Thyroid gland (tissue), 4 donors: ENCODE data around the gene MTMR4. TPM values are rescaled to one million over a fixed set of nuclear protein-coding genes. Genes with fewer than 3 reads are reported as not detected.
A peak's percentile ranks its signal among the peaks of the same experiment; 100 is the strongest.

ENCODE experiments used
- DNase-seq, 2 donors: peaks; one replicate each; pipeline ENCODE4 v3.0.0-alpha.2; 2019
- H3K27ac ChIP-seq, 3 donors: fragments of 200-600 bp; sonication (generic); 1 replicate in 2 of 3; 2 replicates in 1 of 3; pipeline ENCODE4 v1.5.1; 2016 to 2019; ENCODE audit warnings: mild to moderate bottlenecking in 1 of 3, moderate library complexity in 1 of 3
- H3K27me3 ChIP-seq: fragments of 200-600 bp; sonication (generic); one replicate; pipeline ENCODE4 v1.5.1; 2019
- H3K36me3 ChIP-seq, 2 donors: fragments of 200-600 bp; sonication (generic); one replicate each; pipeline ENCODE4 v1.5.1; 2016 to 2019
- H3K4me1 ChIP-seq, 2 donors: fragments of 200-600 bp; sonication (generic); one replicate each; pipeline ENCODE4 v1.5.1; 2017 to 2019
- H3K4me3 ChIP-seq, 3 donors: fragments of 200-600 bp; sonication (generic); replicated peaks in 1 of 3; 1 replicate in 2 of 3; 2 replicates in 1 of 3; pipeline ENCODE4 v1.5.1; 2016; ENCODE audit warnings: mild to moderate bottlenecking in 1 of 3
- H3K9me3 ChIP-seq: fragments of 200-600 bp; sonication (generic); one replicate; pipeline ENCODE4 v1.5.1; 2017
- POLR2A ChIP-seq, 2 donors: fragments of 450-650 bp; IDR thresholded peaks; one replicate each; pipeline ENCODE4 v1.6.1; 2017; ENCODE audit warnings: antibody characterized with exemption in 2 of 2, mild to moderate bottlenecking in 2 of 2, moderate library complexity in 1 of 2
- WGBS, 2 donors: methylation state at CpG; one replicate each; pipeline ENCODE4 v1.1.5; 2017; 5-methylcytosine and 5-hydroxymethylcytosine counted together
- intact Hi-C: fragments of 100-400 bp; cut with DNase I; formaldehyde crosslinking; loops from one replicate; pipeline ENCODE4 v1.15.1; 2023
- total RNA-seq, 4 donors: library from RNA; depleted of rRNA; stranded (reverse); fragments of >200 nt; gene quantifications; one replicate each; pipeline ENCODE4 v1.2.3, GENCODE V29; 2016
- TF ChIP-seq, protein P1 (sequence below), 6 experiments: fragments of 200-600 bp in 3 of 6; fragments of 450-650 bp in 3 of 6; sonication (generic) in 3 of 6; IDR thresholded peaks; one replicate each; pipeline ENCODE4 v1.5.1; 2016 to 2019; ENCODE audit warnings: antibody characterized with exemption in 6 of 6, mild to moderate bottlenecking in 2 of 6, inconsistent platforms in 1 of 6, moderate library complexity in 1 of 6

MTMR4 gene
- total RNA-seq, 4 donors from 2014 or later = 35.1 to 97.8 (median 65.2) TPM

DNA sequence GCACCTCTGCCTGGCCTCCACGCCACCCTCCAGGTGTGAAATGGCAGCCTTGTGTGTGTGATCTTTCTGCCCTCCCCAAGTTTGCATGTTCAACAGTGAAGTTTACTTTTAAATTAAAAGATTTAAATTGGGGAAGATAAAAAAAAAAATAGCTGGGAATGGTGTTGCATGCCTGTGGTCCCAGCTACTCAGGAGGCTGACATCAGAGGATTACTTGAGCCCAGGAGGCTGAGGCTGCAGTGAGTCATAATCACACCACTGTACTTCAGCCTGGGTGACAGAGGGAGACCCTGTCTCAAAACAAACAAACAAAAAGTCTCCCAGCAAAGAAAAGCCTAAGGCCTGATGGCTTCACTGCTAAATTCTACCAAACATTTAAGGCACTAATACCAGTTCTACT lies 61.7 kb downstream of the MTMR4 start:
- Histone ChIP-seq H3K27me3 (no peaks in the 10 kb centered on the region), H3K27ac (no peak overlapping the region), H3K9me3 (no peaks in the 10 kb centered on the region), H3K4me1 (no peaks in the 10 kb centered on the region), H3K4me3 (no peak overlapping the region), H3K36me3 (no peaks in the 10 kb centered on the region)
- WGBS, 2 donors = 95 to 100% methylated on average over 1 of the region's 1 CpG
- intact Hi-C loops = no loop called here
- TF ChIP-seq POLR2A (IDR thresholded peaks at IDR 0.05) = no peak
- TF ChIP-seq, protein P1, sequence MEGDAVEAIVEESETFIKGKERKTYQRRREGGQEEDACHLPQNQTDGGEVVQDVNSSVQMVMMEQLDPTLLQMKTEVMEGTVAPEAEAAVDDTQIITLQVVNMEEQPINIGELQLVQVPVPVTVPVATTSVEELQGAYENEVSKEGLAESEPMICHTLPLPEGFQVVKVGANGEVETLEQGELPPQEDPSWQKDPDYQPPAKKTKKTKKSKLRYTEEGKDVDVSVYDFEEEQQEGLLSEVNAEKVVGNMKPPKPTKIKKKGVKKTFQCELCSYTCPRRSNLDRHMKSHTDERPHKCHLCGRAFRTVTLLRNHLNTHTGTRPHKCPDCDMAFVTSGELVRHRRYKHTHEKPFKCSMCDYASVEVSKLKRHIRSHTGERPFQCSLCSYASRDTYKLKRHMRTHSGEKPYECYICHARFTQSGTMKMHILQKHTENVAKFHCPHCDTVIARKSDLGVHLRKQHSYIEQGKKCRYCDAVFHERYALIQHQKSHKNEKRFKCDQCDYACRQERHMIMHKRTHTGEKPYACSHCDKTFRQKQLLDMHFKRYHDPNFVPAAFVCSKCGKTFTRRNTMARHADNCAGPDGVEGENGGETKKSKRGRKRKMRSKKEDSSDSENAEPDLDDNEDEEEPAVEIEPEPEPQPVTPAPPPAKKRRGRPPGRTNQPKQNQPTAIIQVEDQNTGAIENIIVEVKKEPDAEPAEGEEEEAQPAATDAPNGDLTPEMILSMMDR (IDR thresholded peaks at IDR 0.05) = no peak
- no peak for DNase-seq

DNA sequence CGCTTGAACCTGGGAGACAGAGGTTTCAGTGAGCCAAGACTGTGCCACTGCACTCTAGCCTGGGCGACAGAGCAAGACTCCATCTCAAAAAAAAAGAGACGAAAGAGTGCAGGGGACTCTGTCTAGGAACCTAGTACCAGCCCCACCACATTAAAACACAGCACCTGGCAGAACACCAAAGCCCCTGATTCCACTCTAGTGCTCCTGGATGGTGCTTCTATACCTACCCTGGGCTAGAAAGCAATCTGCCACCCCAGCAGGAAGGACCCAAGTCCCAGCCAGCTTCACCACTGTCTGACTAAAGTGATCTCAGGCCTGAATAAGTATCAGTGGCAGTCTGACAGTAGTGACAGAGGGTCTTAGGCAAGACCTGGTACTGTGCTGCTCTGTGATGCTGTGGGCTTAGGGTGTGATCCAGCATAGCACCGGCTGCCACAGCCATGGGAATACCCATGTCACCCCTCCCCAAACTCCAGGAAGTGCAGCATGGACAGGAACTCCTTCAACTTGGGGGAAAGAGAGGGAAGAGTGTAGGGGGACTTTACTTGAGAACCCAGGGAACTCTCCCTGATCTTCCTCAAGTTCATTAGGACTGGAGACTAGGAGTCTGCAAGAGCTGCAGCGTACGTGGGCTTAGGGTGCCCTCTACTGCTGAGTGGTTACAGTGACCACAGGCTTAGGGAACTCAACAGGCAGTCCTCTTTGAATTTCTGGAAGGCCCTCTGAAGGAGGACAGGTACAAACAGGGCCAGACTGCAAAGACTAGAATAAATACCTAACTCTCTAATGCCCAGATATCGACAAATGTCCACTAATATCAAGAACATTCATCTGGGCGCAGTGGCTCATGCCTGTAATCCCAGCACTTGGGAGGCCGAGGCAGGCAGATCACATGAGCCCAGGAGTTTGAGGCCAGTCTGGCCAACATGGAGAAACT lies 67.1 kb downstream of the MTMR4 start:
- Histone ChIP-seq H3K27ac (no peak overlapping the region), H3K27me3 (no peaks in the 10 kb centered on the region), H3K36me3 (no peaks in the 10 kb centered on the region), H3K4me3 (no peak overlapping the region), H3K9me3 (no peaks in the 10 kb centered on the region), H3K4me1 (no peaks in the 10 kb centered on the region)
- intact Hi-C loops = loop anchor here (5.0 kb wide), 1 partner anchor 140 kb away; no protein-coding TSS in a partner anchor
- TF ChIP-seq, protein P1 (IDR thresholded peaks at IDR 0.05) = peak in 4 of 6 experiments; percentile 49 to 70 (median 61)
- no peak for TF ChIP-seq POLR2A (IDR thresholded peaks at IDR 0.05)
- peak; percentile 63 to 73 for DNase-seq
- 68 to 79% methylated on average over 9 of the region's 9 CpGs for WGBS, 2 donors

DNA sequence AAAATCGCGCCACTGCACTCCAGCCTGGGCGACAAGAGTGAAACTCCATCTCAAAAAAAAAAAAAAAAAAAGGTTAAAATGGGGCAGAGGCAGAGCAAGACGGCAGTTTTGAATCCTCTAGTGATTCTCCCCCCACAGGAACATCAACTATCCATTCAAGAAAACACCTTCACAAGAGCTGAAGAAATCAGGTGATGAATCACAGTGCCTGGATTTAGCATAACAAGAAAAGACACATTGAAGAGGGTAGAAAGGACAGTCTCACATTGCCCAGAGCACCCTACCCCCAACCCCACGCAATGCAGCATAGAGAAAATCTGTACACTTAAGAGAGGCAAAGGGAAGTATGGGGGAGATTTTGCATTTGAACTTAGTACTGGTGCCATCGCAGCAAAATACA lies 68.4 kb downstream of the MTMR4 start:
- no peak for DNase-seq
- TF ChIP-seq, protein P1 (IDR thresholded peaks at IDR 0.05) = no peak
- no peak for TF ChIP-seq POLR2A (IDR thresholded peaks at IDR 0.05)
- 81 to 86% methylated on average over 6 of the region's 6 CpGs for WGBS, 2 donors
- no peaks in the 10 kb centered on the region for H3K4me1 ChIP-seq
- intact Hi-C loops = loop anchor here (5.0 kb wide), 1 partner anchor 139 kb away; no protein-coding TSS in a partner anchor
- no peaks in the 10 kb centered on the region for H3K27me3 ChIP-seq
- no peaks in the 10 kb centered on the region for H3K36me3 ChIP-seq
- no peak overlapping the region for H3K4me3 ChIP-seq
- no peak overlapping the region for H3K27ac ChIP-seq
- no peaks in the 10 kb centered on the region for H3K9me3 ChIP-seq

Other genes with a start within 250 kb of the MTMR4 start
- under 1 TPM in 2 of 4 donors, not detected in 2; 0.24 to 0.45 TPM for gene MPO, start 233.7 kb downstream of the MTMR4 start, total RNA-seq
- 10 to 100 TPM; 19.5 to 35.4 (median 22.1) TPM for gene TSPOAP1, start 185.8 kb downstream of the MTMR4 start, total RNA-seq
- gene SUPT4H1, start 162.4 kb downstream of the MTMR4 start, total RNA-seq = 10 to 100 TPM; 38.2 to 56.3 (median 44.2) TPM
- 1 to 10 TPM; 2.1 to 5.2 (median 4.3) TPM for gene RNF43, start 97.1 kb downstream of the MTMR4 start, total RNA-seq
- under 1 TPM; 0.10 to 0.25 (median 0.12) TPM for gene HSF5, start 26.2 kb downstream of the MTMR4 start, total RNA-seq
- 1 to 10 TPM in 1 of 4 donors, under 1 TPM in 3; 0.11 to 2.3 (median 0.27) TPM for gene TEX14, start 177.4 kb upstream of the MTMR4 start, total RNA-seq
- gene RAD51C, start 178.0 kb upstream of the MTMR4 start, total RNA-seq = 10 to 100 TPM in 3 of 4 donors, 1 to 10 TPM in 1; 8.8 to 20.4 (median 12.4) TPM
- under 1 TPM in 3 of 4 donors, not detected in 1; 0.11 to 0.13 (median 0.13) TPM for gene PPM1E, start 241.2 kb upstream of the MTMR4 start, total RNA-seq